ENCODE measurements around the gene ARPC4.

Gene ARPC4

GRCh38 chr3:9792405-9793160, at the start of gene ARPC4, which contains the start of gene TADA3:
Gene ARPC4, plus strand, starts transcription at chr3:9793082. Its CDS starts 40 bp downstream, at chr3:9793122.
Gene TADA3, minus strand, starts transcription at chr3:9792473. Its CDS starts 1,007 bp downstream, at chr3:9791466.
- H3K4me3 ChIP-seq (ENCODE audit: low read depth, low read length), result peak within 1 kb of the TSS; percentile 94
- DNase-seq (ENCODE audit: low read depth), result peak; percentile 88

- no peak for DNase-seq (ENCODE audit: low read depth)
These were observed 49.3 kb upstream of the ARPC4 start for GRCh38 chr3:9743548-9743947.

GRCh38 chr3:9744162-9744561, 48.7 kb upstream of the ARPC4 start:
- no peak for DNase-seq (ENCODE audit: low read depth)

More at GRCh38 chr3:9743548-9743947, 49.3 kb upstream of the ARPC4 start:
- no peak overlapping the region for H3K4me3 ChIP-seq (ENCODE audit: low read depth, low read length)

DNA sequence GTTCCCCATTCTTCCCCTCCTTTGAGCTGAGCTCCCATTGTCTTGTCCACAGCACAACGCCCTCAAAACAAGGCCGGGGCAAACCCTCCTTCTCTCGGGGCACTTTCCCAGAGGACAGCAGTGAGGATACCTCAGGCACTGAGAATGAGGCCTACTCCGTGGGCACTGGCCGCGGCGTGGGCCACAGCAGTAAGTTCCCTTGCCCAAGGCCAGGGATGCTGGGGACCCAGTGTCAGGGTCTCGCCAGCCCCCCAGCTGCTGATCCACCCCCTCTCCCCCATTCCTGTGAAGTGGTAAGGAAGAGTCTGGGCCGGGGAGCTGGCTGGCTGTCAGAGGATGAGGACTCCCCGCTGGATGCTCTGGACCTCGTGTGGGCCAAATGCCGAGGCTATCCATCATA, 47.4 kb upstream of the ARPC4 start:
- H3K4me3 ChIP-seq (ENCODE audit: low read depth, low read length), result no peak overlapping the region
- DNase-seq (ENCODE audit: low read depth), result no peak

More at GRCh38 chr3:9744162-9744561, 48.7 kb upstream of the ARPC4 start:
- no peak overlapping the region for H3K4me3 ChIP-seq (ENCODE audit: low read depth, low read length)

DNA sequence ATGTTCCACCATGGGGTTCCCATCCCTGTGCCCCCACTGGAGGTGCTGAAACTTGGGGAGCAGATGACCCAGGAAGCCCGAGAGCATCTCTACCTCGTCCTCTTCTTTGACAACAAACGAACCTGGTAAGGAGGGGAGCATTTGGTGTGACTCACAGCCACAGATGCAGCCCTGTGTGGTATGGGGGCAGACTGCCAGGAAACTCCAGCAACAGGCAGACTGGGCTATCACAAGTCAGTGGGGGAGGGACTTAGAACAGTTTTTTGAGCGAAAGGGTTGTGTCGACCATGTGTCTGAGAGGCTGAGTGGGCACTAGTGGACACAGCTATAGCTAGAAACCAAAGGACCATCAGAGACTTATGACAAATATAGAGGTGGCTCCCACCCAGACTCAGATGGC, 46.6 kb upstream of the ARPC4 start:
- no peak overlapping the region for H3K4me3 ChIP-seq (ENCODE audit: low read depth, low read length)
- peak; percentile 65 for DNase-seq (ENCODE audit: low read depth)

- H3K4me3 ChIP-seq (ENCODE audit: low read depth, low read length), result no peak overlapping the region
- peak; percentile 14 for DNase-seq (ENCODE audit: low read depth)
These were observed 45.6 kb upstream of the ARPC4 start for GRCh38 chr3:9747267-9747666.

GRCh38 chr3:9748031-9748430, 44.9 kb upstream of the ARPC4 start:
- no peak overlapping the region for H3K4me3 ChIP-seq (ENCODE audit: low read depth, low read length)
- no peak for DNase-seq (ENCODE audit: low read depth)

- DNase-seq (ENCODE audit: low read depth), result no peak
These were observed 43.6 kb upstream of the ARPC4 start for GRCh38 chr3:9749296-9749644.

GRCh38 chr3:9749645-9750555, 43.0 kb upstream of the ARPC4 start, which contains the start of gene OGG1:
Gene OGG1, plus strand, starts transcription at chr3:9749952. Its CDS starts 335 bp downstream, at chr3:9750287.
- H3K4me3 ChIP-seq (ENCODE audit: low read depth, low read length), result peak within 1 kb of the TSS; percentile 94
- peak; percentile 94 for DNase-seq (ENCODE audit: low read depth)

More at GRCh38 chr3:9749296-9749644, 43.6 kb upstream of the ARPC4 start:
- H3K4me3 ChIP-seq (ENCODE audit: low read depth, low read length), result peak overlapping the region; percentile 94

DNA sequence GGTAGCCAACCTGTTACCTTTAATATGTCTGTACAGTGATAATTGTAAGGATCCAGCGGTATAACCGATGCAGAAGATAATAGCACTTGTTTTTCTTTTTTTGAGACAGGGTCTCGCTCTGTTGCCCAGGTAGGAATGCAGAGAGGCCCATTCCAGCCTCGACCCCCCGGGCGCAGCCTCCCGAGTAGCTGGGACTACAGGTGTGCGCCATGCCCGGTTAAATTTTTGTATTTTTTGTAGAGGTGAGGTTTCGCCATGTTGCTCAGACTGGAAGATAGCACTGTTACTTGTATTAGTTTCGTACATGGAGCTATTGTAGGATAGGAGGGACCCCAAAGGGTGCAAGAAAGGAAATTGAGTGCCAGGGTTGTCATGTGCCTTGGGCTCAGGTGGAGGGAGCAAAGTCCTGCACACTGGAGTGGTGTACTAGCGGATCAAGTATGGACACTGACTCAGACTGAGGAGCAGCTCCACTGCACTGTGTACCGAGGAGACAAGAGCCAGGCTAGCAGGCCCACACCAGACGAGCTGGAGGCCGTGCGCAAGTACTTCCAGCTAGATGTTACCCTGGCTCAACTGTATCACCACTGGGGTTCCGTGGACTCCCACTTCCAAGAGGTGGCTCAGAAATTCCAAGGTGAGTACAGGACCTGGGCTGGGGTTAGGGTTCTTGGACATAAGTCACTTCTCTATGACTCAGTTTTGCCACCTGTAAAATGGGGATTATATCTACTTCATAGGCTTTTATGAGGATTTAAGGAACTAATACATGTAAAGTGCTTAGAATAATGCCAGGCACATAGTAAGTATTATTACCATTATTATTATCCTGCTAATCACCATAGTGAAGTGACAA, 42.1 kb upstream of the ARPC4 start:
- peak overlapping the region; percentile 94 for H3K4me3 ChIP-seq (ENCODE audit: low read depth, low read length)
- no peak for DNase-seq (ENCODE audit: low read depth)

DNA sequence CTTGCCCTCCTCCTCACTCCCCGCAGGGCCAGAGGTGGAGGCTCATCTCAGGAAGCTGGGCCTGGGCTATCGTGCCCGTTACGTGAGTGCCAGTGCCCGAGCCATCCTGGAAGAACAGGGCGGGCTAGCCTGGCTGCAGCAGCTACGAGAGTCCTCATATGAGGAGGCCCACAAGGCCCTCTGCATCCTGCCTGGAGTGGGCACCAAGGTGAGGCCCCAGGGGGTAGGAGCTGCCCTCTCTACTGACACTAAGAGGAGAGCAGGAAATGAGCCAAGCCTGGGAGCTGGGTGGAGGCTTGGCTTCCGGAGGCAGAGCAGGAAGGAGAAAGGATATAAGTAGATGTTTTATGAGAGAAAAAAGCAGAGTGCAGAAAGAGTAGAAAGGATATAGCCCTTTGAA, 38.2 kb upstream of the ARPC4 start:
- H3K4me3 ChIP-seq (ENCODE audit: low read depth, low read length), result no peak overlapping the region
- DNase-seq (ENCODE audit: low read depth), result no peak

DNA sequence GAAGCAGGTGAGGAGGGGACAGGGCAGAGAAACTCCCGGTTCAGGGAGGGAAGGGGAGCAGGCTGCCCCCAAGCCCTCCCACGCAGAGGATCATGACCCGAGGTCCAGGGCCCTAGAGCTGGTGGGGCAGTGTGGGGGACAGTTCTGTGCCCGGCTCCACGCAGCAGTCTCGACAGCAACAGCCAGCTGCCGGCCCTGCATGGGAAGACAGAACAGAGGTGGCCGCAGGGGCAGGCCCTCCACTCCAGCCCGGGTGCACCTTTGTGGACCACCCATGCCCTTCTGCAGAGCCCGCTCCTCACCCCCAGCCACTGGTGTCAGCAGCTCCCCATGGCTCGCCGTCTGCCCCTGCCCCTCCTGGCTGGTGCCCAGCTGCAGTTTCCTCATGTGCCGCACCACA, 35.5 kb upstream of the ARPC4 start:
- no peak overlapping the region for H3K4me3 ChIP-seq (ENCODE audit: low read depth, low read length)
- no peak for DNase-seq (ENCODE audit: low read depth)

DNA sequence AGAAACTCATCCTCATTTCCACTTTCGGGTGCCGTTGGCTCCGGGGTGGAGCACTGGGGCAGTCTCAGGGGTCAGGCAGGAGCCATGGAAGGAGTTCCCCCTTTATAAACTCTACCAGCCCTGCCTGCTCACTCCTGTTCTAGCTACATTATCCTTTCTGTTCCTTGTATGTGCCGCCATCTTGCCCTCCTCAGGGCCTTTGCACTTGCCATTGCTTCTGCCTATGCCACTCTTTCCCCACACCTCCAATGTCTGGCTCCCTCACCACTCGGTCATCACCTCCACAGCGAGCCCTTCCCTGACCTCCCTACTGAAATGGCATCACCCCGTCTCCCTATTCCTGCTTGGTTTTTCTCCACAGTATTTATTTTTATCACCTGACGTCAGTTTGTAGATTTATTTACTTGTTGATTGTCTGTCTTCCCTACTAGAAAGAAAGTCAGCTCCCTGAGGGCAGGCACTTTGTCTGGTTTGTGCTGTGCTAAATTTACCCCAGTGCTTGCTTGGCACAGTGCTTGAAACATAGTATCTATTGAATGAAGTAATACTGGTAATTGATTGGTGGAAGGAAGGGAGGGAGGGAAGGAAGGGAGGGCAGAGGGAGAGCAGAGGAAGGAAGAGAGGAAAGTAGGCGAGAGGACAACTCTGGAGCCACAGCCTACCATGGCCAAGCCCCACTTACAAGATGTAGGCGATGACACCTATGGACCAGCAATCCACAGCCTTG, 31.9 kb upstream of the ARPC4 start:
- no peak for DNase-seq (ENCODE audit: low read depth)
- H3K4me3 ChIP-seq (ENCODE audit: low read depth, low read length), result no peak overlapping the region

- no peak overlapping the region for H3K4me3 ChIP-seq (ENCODE audit: low read depth, low read length)
- DNase-seq (ENCODE audit: low read depth), result no peak
These were observed 31.0 kb upstream of the ARPC4 start for GRCh38 chr3:9761919-9762318.

DNA sequence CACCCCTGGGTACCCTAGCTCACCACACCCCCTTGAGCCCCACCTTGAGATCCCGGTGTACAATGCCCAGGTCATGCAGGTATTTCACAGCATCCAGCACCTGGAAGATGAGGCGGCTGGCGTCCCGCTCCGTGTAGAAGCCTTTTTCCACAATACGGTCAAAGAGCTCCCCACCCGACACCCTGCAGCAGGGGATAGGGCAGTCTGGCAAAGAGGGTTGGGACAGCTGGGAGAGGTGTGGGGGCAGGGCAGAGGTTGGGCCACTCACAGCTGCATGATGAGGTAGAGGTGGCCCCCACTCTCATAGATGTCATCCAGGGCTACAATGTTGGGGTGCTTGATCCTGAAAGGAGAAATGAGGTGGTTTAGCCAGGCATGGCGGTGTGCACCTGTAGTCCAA, 30.0 kb upstream of the ARPC4 start:
- no peak for DNase-seq (ENCODE audit: low read depth)
- no peak overlapping the region for H3K4me3 ChIP-seq (ENCODE audit: low read depth, low read length)

- DNase-seq (ENCODE audit: low read depth), result no peak
These were observed 27.0 kb upstream of the ARPC4 start for GRCh38 chr3:9765865-9766264.

DNA sequence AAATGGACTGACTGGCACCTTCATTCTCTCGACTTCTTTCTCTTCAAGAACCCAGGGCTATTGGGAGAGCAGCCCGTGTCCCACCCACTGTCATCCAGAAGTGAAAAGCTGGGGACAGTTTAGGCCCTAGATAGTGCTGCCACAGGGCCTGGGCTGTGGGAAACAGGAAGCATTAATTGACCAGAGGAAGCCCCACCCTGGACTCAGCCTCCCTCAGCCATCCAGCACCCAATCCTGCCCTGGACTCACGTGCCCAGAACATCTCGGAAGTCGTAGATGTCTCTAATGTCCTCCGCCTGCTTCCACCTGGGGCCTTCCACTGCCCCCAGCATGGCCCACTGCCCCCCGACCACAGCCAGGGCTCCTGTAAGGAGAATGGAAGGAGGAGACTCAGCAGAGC, 25.5 kb upstream of the ARPC4 start:
- no peak for DNase-seq (ENCODE audit: low read depth)
- no peak overlapping the region for H3K4me3 ChIP-seq (ENCODE audit: low read depth, low read length)

More at GRCh38 chr3:9765865-9766264, 27.0 kb upstream of the ARPC4 start:
- no peak overlapping the region for H3K4me3 ChIP-seq (ENCODE audit: low read depth, low read length)

DNA sequence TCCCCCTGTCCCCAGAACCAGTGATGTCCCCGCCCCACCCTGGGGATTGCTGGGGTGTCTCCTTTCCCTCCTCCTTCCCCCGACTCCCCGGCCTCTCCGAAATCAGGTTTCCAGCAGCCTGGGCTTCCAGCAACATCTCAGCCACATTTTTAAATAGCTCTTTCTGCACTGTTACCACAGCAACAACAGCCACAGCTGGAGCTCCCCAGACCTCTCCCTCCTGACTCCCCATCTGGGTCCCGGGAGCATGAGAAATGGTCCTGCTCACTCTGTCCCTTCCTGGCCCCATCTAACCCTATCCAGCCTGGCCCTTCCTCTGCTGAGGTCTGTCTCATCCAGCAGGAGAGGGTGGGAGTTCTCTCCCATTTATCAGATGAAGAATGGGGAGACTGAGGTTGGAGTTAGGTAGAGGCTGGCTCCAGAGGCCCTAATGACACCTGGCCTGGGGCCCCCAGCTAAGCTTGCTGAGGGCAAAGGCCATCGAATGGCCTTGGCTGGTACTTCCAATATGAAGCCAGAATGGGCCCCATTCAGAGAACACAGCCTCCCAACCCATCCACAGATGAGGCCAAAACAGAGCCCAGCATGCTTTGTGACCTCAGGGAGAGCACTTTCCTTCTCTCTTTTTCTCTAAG, 24.6 kb upstream of the ARPC4 start:
- no peak for DNase-seq (ENCODE audit: low read depth)
- no peak overlapping the region for H3K4me3 ChIP-seq (ENCODE audit: low read depth, low read length)
